Activated T-helper 17 cell treated with anti-CD3 and anti-CD28 coated beads, Interleukin-2, amount 50 U/mL, for 72 hours (primary cell): ENCODE data around the gene ACOT13. TPM values are rescaled to one million over a fixed set of nuclear protein-coding genes. Genes with fewer than 3 reads are reported as not detected.
"Not testable (repeated sequence)": the region's sequence is repeated elsewhere in the genome, so short reads cannot be mapped to it uniquely, and the experiment has no call there.

Experiments
- ATAC-seq: fragments of 150-1000 bp; cut with Tn5 transposase; replicated peaks from 2 replicates; pipeline ENCODE4 v1.10.0; 2021; ENCODE audit warnings: mild to moderate bottlenecking, moderate library complexity
- H3K27ac Mint-ChIP-seq: one replicate; pipeline ENCODE4 v1.8.0; 2022; ENCODE audit warnings: mixed read lengths
- H3K27me3 Mint-ChIP-seq: one replicate; pipeline ENCODE4 v1.8.0; 2022; ENCODE audit warnings: mixed read lengths
- H3K36me3 Mint-ChIP-seq: one replicate; pipeline ENCODE4 v1.8.0; 2022; ENCODE audit warnings: low read depth, mild to moderate bottlenecking, mixed read lengths
- H3K4me1 Mint-ChIP-seq: one replicate; pipeline ENCODE4 v1.8.0; 2022; ENCODE audit warnings: mixed read lengths
- H3K4me3 Mint-ChIP-seq: one replicate; pipeline ENCODE4 v1.8.0; 2022; ENCODE audit warnings: mild to moderate bottlenecking, mixed read lengths
- H3K9me3 Mint-ChIP-seq: one replicate; pipeline ENCODE4 v1.8.0; 2022; ENCODE audit warnings: mixed read lengths
- total RNA-seq, 2 donors: library from RNA; stranded (reverse); gene quantifications; one replicate each; pipeline ENCODE4 v1.2.3, GENCODE V29; 2022

Gene ACOT13
- total RNA-seq, 2 donors from 2014 or later = 19.2 to 23.5 TPM

DNA sequence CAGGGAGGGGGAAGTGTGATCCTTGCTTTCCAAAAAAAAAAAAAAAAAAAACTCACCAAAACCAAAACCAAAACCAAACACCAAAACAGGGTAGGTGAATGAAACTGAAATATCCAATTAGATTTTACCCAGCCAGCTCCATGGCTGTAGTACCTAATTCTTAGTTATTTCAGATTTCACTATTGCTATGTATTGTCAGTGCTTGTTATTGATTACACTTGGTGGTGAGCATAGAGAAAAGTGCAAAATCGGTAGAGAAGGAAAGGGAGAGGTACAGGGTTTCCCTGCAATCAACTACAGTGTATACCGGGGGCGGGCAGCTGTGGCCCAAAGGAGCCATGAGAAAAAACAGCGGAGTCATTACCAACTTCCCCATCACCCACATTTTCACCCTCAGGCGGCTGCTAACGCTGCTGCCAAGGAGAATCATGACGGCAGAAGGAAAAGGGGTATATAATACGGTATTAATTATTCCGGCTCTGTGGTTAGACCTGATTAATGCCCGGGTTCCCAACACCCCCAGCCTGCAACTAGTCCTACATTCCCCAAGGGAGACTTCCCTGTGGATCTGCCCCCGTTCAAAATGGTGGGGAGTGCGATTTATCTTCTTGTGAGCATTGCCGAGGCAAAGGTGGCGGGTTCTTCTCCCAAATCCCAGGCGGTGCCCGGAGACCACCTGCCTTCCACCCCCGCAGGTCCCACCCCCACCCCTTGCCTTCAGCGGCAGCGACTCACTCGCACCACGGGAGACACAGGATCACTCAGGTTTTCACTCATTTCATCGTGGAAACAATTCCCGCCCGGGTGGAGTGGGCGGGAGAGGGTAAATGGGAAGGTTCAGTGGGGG is 52.5 kb downstream of the ACOT13 start, which contains the start of gene C6orf62:
Gene C6orf62 (minus strand): TSS at position 30 of the 847 bp plus-strand sequence. CDS start 486 bp downstream, outside the sequence.
- H3K4me3 Mint-ChIP-seq = peak within 1 kb of the TSS; percentile 79
- H3K4me1 Mint-ChIP-seq = peaks cover 16% of the 10 kb centered on the region
- peak; percentile 35 for ATAC-seq
- H3K36me3 Mint-ChIP-seq = peaks cover 71% of the 10 kb centered on the region
- H3K9me3 Mint-ChIP-seq = no peaks in the 10 kb centered on the region
- peak within 1 kb of the TSS; percentile 99 for H3K27ac Mint-ChIP-seq
- H3K27me3 Mint-ChIP-seq = no peaks in the 10 kb centered on the region

DNA sequence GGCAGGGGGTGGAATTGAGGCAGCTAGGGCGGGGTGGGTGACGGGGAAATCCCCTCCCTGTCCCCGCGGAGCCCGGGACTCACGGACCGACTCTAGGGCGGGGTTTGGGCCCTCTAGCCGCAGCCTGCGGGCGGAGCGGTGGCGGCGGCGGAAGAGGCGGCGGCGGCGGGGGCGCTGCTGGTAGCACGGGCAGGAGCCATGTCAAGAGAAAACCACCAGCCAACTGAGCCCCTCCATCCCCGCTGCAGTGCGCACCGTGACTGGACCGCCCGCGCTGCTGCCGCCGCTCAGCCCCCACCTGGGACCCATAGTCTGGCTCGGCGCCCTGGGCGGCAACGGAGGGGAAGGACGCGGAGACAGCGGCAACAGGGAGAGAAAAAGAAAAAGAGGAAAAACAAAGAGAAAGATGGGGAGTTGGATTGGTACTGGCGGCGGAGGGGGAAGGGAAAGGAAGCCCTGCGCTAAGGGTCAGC is 53.3 kb downstream of the ACOT13 start:
- peaks cover 63% of the 10 kb centered on the region for H3K36me3 Mint-ChIP-seq
- H3K9me3 Mint-ChIP-seq = no peaks in the 10 kb centered on the region
- peak; percentile 3 for ATAC-seq
- H3K4me3 Mint-ChIP-seq = peak overlapping the region; percentile 79
- no peaks in the 10 kb centered on the region for H3K27me3 Mint-ChIP-seq
- H3K27ac Mint-ChIP-seq = peak overlapping the region; percentile 99
- H3K4me1 Mint-ChIP-seq = peaks cover 12% of the 10 kb centered on the region

- no peaks in the 10 kb centered on the region for H3K9me3 Mint-ChIP-seq
These were observed 54.0 kb downstream of the ACOT13 start for GRCh38 chr6:24720604-24721460.

GRCh38 chr6:24721461-24722215 is 54.8 kb downstream of the ACOT13 start:
- H3K27ac Mint-ChIP-seq = peak overlapping the region; percentile 99
- peak; percentile 71 for ATAC-seq
- H3K4me3 Mint-ChIP-seq = peak overlapping the region; percentile 79
- H3K27me3 Mint-ChIP-seq = no peaks in the 10 kb centered on the region
- H3K4me1 Mint-ChIP-seq = peaks cover 6% of the 10 kb centered on the region
- H3K9me3 Mint-ChIP-seq = no peaks in the 10 kb centered on the region
- peaks cover 48% of the 10 kb centered on the region for H3K36me3 Mint-ChIP-seq

More at GRCh38 chr6:24720604-24721460, 54.0 kb downstream of the ACOT13 start:
- Mint-ChIP-seq H3K36me3 (peaks cover 56% of the 10 kb centered on the region), H3K27me3 (no peaks in the 10 kb centered on the region), H3K4me1 (peaks cover 9% of the 10 kb centered on the region), H3K27ac (peak overlapping the region; percentile 99), H3K4me3 (peak overlapping the region; percentile 79)
- peak; percentile 89 for ATAC-seq

DNA sequence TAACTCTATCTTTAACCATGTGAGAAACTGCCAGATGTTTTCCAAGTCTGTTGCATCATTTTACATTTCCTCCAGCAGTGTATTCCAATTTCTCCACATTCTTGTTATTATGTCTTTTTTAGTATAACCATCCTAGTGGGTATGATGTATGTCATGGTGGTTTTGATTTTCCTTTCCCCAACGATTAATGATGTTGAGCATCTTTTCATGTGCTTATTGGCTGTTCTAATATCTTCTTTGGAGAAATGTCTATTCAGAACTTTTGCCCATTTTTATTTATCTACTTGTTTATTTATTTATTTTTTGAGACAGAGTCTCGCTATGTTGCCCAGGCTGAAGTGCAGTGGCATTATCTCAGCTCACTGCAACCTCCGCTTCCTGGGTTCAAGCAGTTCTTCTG is 56.4 kb downstream of the ACOT13 start:
- Mint-ChIP-seq H3K9me3 (no peaks in the 10 kb centered on the region), H3K27ac (no peak overlapping the region), H3K36me3 (peaks cover 32% of the 10 kb centered on the region), H3K4me3 (peak overlapping the region; percentile 50), H3K27me3 (peaks cover under 1% of the 10 kb centered on the region), H3K4me1 (no peaks in the 10 kb centered on the region)
- ATAC-seq = no peak

GRCh38 chr6:24730653-24731052 is 63.8 kb downstream of the ACOT13 start:
- H3K9me3 Mint-ChIP-seq, ATAC-seq, H3K27ac Mint-ChIP-seq, H3K27me3 Mint-ChIP-seq, H3K4me3 Mint-ChIP-seq, H3K4me1 Mint-ChIP-seq, H3K36me3 Mint-ChIP-seq: not testable (repeated sequence)

- not testable (repeated sequence) for H3K36me3 Mint-ChIP-seq, H3K9me3 Mint-ChIP-seq, ATAC-seq, H3K4me1 Mint-ChIP-seq, H3K27ac Mint-ChIP-seq, H3K27me3 Mint-ChIP-seq, H3K4me3 Mint-ChIP-seq
These were observed 64.7 kb downstream of the ACOT13 start for GRCh38 chr6:24731456-24732134.

DNA sequence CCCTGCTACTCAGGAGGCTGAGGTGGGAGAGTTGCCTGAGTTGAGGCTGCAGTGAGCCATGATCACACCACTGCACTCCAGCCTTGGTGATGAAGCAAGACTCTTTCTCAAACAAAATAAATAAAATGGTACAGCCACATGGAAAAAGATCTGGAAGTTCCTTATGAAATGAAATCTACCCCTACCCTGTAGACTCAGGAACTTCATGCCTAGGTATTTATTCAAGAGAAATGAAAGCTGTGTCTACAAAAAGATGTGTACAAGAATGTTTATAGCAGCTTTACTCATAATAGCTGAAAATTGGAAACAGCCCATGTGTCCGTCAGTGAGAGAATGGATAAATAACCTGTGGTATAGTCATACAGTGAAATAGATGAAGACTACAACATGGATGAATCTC is 67.3 kb downstream of the ACOT13 start:
- no peak for ATAC-seq
- Mint-ChIP-seq H3K4me1 (no peaks in the 10 kb centered on the region), H3K27ac (no peak overlapping the region), H3K27me3 (no peaks in the 10 kb centered on the region), H3K4me3 (no peak overlapping the region), H3K9me3 (peaks cover 4% of the 10 kb centered on the region), H3K36me3 (no peaks in the 10 kb centered on the region)

GRCh38 chr6:24734710-24735109 is 67.8 kb downstream of the ACOT13 start:
- ATAC-seq, H3K27ac Mint-ChIP-seq, H3K27me3 Mint-ChIP-seq, H3K4me1 Mint-ChIP-seq, H3K4me3 Mint-ChIP-seq, H3K36me3 Mint-ChIP-seq, H3K9me3 Mint-ChIP-seq: not testable (repeated sequence)

DNA sequence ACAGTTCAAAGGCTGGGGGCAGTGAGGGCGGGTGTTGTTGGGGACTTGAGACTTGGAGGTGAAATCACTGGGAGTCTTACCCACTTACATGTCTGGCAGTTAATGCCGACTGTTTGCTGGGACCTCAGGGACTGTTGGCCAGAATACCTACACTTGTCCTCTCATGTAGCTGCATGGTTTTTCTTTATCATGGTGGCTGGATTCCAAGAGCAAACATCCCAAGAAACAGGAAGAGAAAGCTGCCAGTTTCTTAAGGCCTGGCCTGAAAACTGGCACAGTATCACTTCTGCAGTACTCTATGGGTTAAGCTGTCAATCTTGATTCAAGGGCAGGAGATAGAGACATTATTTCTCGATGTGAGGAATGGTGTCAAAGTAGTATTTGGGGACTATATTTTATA is 71.9 kb downstream of the ACOT13 start:
- no peaks in the 10 kb centered on the region for H3K36me3 Mint-ChIP-seq
- H3K4me3 Mint-ChIP-seq = no peak overlapping the region
- no peak overlapping the region for H3K27ac Mint-ChIP-seq
- H3K9me3 Mint-ChIP-seq = peaks cover 3% of the 10 kb centered on the region
- no peak for ATAC-seq
- peaks cover 16% of the 10 kb centered on the region for H3K4me1 Mint-ChIP-seq
- H3K27me3 Mint-ChIP-seq = no peaks in the 10 kb centered on the region

GRCh38 chr6:24740861-24741260 is 74.0 kb downstream of the ACOT13 start:
- Mint-ChIP-seq H3K4me3 (no peak overlapping the region), H3K27me3 (no peaks in the 10 kb centered on the region), H3K36me3 (no peaks in the 10 kb centered on the region), H3K9me3 (peaks cover 3% of the 10 kb centered on the region), H3K4me1 (peaks cover 17% of the 10 kb centered on the region), H3K27ac (no peak overlapping the region)
- no peak for ATAC-seq

GRCh38 chr6:24742216-24742738 is 75.4 kb downstream of the ACOT13 start:
- peaks cover 17% of the 10 kb centered on the region for H3K4me1 Mint-ChIP-seq
- H3K36me3 Mint-ChIP-seq = no peaks in the 10 kb centered on the region
- H3K9me3 Mint-ChIP-seq = peaks cover 3% of the 10 kb centered on the region
- H3K27me3 Mint-ChIP-seq = no peaks in the 10 kb centered on the region
- peak overlapping the region; percentile 85 for H3K27ac Mint-ChIP-seq
- no peak for ATAC-seq
- H3K4me3 Mint-ChIP-seq = peak overlapping the region; percentile 57

DNA sequence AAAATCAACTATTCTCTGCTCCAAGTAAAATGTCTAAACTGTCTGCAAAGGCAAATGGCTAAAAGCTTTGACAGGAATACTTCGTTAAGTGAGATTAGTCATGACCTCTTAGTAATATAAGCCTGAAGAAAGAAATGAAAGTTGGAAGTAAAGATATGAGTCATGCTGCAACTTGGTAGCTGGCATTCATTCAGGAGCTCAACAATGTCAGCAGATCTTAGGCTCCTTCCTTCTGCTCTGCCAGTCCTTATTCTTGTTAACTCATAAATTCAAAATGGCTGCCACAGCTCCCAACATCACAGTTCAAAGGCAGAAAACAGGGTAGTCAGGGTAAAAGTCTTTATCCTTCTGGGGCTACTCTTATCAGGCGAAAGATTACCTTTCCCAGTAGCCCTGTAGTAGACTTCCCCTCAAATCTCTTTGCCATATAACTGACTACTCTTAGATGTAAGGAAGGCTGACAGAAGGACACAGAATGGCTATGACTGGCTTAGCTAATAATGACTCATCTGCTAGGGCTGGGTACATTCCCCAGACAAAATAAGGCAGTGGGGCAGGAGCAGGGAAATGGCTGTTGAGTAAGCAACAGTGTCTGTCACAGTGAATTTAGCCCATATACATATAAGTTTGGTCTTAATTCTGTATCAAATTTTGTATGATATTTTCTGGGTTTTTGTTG is 76.5 kb downstream of the ACOT13 start:
- H3K9me3 Mint-ChIP-seq = peaks cover 3% of the 10 kb centered on the region
- peak; percentile 95 for ATAC-seq

More for the DNA sequence above, 76.5 kb downstream of the ACOT13 start:
- Mint-ChIP-seq H3K27me3 (no peaks in the 10 kb centered on the region), H3K36me3 (no peaks in the 10 kb centered on the region), H3K4me3 (peak overlapping the region; percentile 57), H3K4me1 (peaks cover 17% of the 10 kb centered on the region), H3K27ac (peak overlapping the region; percentile 85)
